GM12892 (cell line): ENCODE measurements around the gene EYS.

Experiments
- POLR2A ChIP-seq: IDR thresholded peaks from 2 replicates; pipeline ENCODE4 v1.6.1; 2011; ENCODE audit warnings: low read depth, low read length, control low read depth
- POLR2AphosphoS5 ChIP-seq: IDR thresholded peaks from 2 replicates; pipeline ENCODE4 v1.6.1; 2011; ENCODE audit warnings: low read depth, low read length, control low read depth
- TAF1 ChIP-seq: IDR thresholded peaks from 2 replicates; pipeline ENCODE4 v1.6.1; 2011; ENCODE audit warnings: low read depth, mild to moderate bottlenecking, control low read depth, low read length, borderline replicate concordance

DNA sequence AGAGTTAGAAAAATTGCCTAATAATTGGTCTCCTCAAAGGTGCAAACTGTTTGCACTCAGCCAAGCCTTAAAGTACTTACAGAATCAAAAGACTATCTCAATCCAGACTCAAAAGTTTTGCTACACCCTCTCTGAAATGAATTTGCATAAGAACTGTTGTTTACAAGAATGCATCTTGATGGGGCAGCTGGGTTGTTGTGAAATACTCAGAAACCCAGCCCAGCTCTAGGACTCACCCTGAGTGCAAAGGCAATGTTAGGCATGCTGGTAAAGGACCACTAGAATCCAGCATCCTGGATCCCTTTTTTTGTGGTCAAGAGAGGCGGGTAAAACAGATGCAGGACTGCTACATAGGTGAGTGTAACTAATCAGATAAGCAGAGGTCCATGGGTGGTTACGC is 700.2 kb downstream of the EYS start:
- TF ChIP-seq POLR2A (no peak), POLR2AphosphoS5 (no peak), TAF1 (no peak)
